Activated B cell treated with CpG ODN at 0.5 μM for 24 hours (primary cell): ENCODE results near the gene HGFAC. TPM values are rescaled to one million over a fixed set of nuclear protein-coding genes. Genes with fewer than 3 reads are reported as not detected.

Experiments used
- ATAC-seq: fragments of 200-7000 bp; cut with Tn5 transposase; one replicate; pipeline ENCODE4 v1.10.0; 2021; ENCODE audit warnings: low read depth, mild to moderate bottlenecking, moderate library complexity
- CTCF ChIA-PET: fragments of 350-600 bp; sonication (Branson Sonifier 250); formaldehyde crosslinking; loops from one replicate; lab custom pipeline; 2021; ENCODE audit warnings: antibody characterized with exemption; lab: Charles Lee
- POLR2A ChIA-PET: fragments of 350-600 bp; sonication (Branson Sonifier 250); formaldehyde crosslinking; loops from one replicate; lab custom pipeline; 2021; ENCODE audit warnings: antibody characterized with exemption; lab: Charles Lee
- DNase-seq: peaks from one replicate; pipeline ENCODE4 v3.0.0; 2022
- H3K27ac Mint-ChIP-seq: one replicate; pipeline ENCODE4 v1.8.0; 2020; ENCODE audit warnings: mixed read lengths
- H3K27me3 Mint-ChIP-seq: one replicate; pipeline ENCODE4 v1.8.0; 2021; ENCODE audit warnings: mixed read lengths
- H3K36me3 Mint-ChIP-seq: one replicate; pipeline ENCODE4 v1.8.0; 2021; ENCODE audit warnings: low read depth, mixed read lengths
- H3K4me1 Mint-ChIP-seq: one replicate; pipeline ENCODE4 v1.8.0; 2021; ENCODE audit warnings: mixed read lengths
- H3K4me3 Mint-ChIP-seq: one replicate; pipeline ENCODE4 v1.8.0; 2020; ENCODE audit warnings: mild to moderate bottlenecking, mixed read lengths
- H3K9me3 Mint-ChIP-seq: one replicate; pipeline ENCODE4 v1.8.0; 2020; ENCODE audit warnings: mixed read lengths
- intact Hi-C: fragments of 100-400 bp; cut with micrococcal nuclease; formaldehyde crosslinking; loops from one replicate; pipeline ENCODE4 v1.15.1; 2024
- total RNA-seq: library from RNA; stranded (reverse); gene quantifications from 2 replicates; pipeline ENCODE4 v1.2.3, GENCODE V29; 2022
- TF ChIP-seq, protein P1 (sequence below): fragments of 200-600 bp; IDR thresholded peaks from one replicate; pipeline ENCODE4 v1.8.0; 2022; ENCODE audit warnings: antibody characterized with exemption, mild to moderate bottlenecking

The HGFAC gene
- total RNA-seq, 1 donor from 2014 or later, result not detected

DNA sequence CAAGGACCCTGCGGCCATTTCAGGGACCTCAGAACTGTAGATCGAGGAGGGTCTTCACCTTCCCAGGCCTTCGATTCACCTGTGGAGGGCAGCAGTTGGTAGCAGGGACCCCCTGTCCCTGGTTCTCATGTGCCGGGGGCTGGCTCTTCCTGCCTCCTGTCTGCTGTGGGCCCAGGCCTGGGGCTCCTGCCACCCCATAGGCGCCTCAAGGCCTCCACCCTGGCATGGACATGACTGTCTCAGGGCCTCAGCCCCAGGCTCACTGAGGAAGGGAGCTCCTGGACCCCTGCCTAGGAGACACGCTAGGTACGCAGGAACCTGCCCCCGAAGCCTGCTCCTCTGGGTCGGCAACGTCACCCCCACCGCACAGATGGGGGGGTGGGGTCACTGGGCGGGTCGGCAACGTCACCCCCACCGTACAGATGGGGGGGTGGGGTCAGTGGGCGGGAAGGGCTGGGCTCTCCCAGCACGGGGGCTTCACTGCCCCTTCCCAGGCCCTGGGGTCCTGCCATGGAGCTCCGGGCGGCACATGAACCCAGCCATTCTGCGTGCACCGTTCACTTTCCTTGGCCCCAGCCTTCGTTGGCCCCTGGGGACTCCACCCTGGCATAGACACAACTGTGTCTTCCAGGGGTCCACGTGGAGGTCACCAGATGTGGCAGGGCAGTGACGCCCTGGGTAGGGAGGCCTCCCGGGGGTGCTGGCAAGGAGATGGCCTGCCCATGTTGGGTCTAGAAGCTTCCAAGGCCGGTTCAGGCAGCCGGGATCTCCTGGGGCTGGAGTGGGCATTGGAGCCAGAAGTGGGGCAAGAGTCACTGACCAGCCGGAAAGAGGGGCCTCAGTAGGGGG, 3.5 kb upstream of the HGFAC start:
- TF ChIP-seq, protein P1, sequence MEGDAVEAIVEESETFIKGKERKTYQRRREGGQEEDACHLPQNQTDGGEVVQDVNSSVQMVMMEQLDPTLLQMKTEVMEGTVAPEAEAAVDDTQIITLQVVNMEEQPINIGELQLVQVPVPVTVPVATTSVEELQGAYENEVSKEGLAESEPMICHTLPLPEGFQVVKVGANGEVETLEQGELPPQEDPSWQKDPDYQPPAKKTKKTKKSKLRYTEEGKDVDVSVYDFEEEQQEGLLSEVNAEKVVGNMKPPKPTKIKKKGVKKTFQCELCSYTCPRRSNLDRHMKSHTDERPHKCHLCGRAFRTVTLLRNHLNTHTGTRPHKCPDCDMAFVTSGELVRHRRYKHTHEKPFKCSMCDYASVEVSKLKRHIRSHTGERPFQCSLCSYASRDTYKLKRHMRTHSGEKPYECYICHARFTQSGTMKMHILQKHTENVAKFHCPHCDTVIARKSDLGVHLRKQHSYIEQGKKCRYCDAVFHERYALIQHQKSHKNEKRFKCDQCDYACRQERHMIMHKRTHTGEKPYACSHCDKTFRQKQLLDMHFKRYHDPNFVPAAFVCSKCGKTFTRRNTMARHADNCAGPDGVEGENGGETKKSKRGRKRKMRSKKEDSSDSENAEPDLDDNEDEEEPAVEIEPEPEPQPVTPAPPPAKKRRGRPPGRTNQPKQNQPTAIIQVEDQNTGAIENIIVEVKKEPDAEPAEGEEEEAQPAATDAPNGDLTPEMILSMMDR, result no peak
- DNase-seq (no peak), ATAC-seq (no peak)
- H3K4me3 Mint-ChIP-seq, result no peak overlapping the region
- ChIA-PET POLR2A (interaction anchor here (0.6 kb wide), 1 partner anchor 49 kb away, joined by 3 read pairs; no protein-coding TSS in a partner anchor), CTCF (no interaction called here)
- H3K27me3 Mint-ChIP-seq, result no peaks in the 10 kb centered on the region
- no peaks in the 10 kb centered on the region for H3K4me1 Mint-ChIP-seq
- H3K9me3 Mint-ChIP-seq, result no peaks in the 10 kb centered on the region
- no peak overlapping the region for H3K27ac Mint-ChIP-seq
- H3K36me3 Mint-ChIP-seq, result no peaks in the 10 kb centered on the region
- intact Hi-C loops, result no loop called here

DNA sequence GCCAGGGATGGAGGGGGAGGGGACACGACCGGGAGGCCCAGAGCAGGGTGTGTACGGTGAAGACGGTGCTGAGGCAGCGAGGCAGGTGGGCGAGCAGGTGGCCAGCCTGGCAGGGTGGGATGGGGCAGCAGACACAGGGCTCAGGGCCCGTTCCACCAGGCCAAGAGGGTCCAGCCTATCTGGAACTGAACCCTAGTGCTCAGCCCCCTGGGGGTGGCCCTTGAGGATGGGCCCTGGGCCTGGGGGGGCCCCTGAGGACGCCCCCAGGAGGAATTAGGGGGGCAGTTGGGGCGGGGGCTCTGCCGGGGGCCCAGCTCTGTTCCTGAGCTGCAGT, 3.0 kb upstream of the HGFAC start:
- no peaks in the 10 kb centered on the region for H3K9me3 Mint-ChIP-seq
- POLR2A ChIA-PET, result interaction anchor here (0.6 kb wide), 1 partner anchor 50 kb away, joined by 3 read pairs; no protein-coding TSS in a partner anchor
- intact Hi-C loops, result no loop called here
- CTCF ChIA-PET, result no interaction called here
- no peaks in the 10 kb centered on the region for H3K36me3 Mint-ChIP-seq
- no peak overlapping the region for H3K4me3 Mint-ChIP-seq
- no peaks in the 10 kb centered on the region for H3K27me3 Mint-ChIP-seq
- H3K4me1 Mint-ChIP-seq, result no peaks in the 10 kb centered on the region
- ATAC-seq (no peak), DNase-seq (no peak)
- H3K27ac Mint-ChIP-seq, result no peak overlapping the region
- TF ChIP-seq, protein P1, result no peak

DNA sequence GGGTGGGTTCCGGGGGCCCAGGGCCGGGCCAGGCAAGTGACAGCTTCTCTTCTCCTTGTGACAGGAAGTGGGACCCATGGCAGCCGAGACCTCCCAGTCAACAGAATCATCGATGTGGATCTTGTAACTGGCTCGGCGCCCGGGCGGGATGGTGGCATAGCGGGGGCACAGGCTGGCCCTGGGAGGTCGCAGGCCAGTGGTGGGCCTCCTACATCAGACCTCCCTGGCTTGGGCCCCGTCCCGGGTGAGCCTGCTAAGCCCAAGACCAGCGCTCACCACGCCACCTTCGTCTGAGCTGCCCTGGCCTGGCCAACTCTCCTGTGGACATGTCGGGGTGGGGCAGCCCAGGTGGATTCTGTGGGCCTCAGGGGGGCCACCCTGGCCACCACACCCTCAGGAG, 2.4 kb upstream of the HGFAC start:
- TF ChIP-seq, protein P1, result no peak
- POLR2A ChIA-PET, result no interaction called here
- CTCF ChIA-PET, result no interaction called here
- Mint-ChIP-seq H3K27me3 (no peaks in the 10 kb centered on the region), H3K4me3 (no peak overlapping the region), H3K4me1 (no peaks in the 10 kb centered on the region), H3K36me3 (no peaks in the 10 kb centered on the region), H3K27ac (no peak overlapping the region), H3K9me3 (no peaks in the 10 kb centered on the region)
- intact Hi-C loops, result no loop called here
- ATAC-seq, result no peak
- no peak for DNase-seq

DNA sequence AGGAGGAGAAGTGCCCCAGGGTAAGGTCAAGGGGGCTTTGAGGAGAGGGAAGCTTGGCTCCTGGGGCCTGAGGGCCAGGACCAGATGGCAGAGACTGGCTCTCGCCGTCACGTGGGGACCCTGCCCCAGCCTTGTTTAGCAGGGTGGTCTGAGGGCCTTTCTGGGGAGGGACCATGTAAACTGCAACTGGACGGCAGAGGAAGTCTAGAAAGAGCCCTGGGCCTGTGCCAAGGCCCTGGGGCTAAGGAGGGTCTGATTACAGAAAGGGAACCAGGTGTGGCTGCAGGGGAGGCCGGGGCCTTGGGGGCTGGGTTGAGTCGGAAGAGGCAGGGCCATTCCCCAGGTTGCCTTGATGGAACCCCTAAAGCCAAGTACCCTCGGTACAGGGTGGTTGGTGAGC, 1.8 kb upstream of the HGFAC start:
- CTCF ChIA-PET, result no interaction called here
- POLR2A ChIA-PET, result interaction anchor here (1.2 kb wide), 1 partner anchor 80 kb away, joined by 3 read pairs; no protein-coding TSS in a partner anchor
- H3K27ac Mint-ChIP-seq, result no peak overlapping the region
- no peaks in the 10 kb centered on the region for H3K36me3 Mint-ChIP-seq
- no peak overlapping the region for H3K4me3 Mint-ChIP-seq
- H3K9me3 Mint-ChIP-seq, result no peaks in the 10 kb centered on the region
- DNase-seq (no peak), ATAC-seq (no peak)
- no peaks in the 10 kb centered on the region for H3K4me1 Mint-ChIP-seq
- TF ChIP-seq, protein P1, result no peak
- H3K27me3 Mint-ChIP-seq, result no peaks in the 10 kb centered on the region
- intact Hi-C loops, result loop anchor here (10.0 kb wide), 1 partner anchor 215 kb away; no protein-coding TSS in a partner anchor

DNA sequence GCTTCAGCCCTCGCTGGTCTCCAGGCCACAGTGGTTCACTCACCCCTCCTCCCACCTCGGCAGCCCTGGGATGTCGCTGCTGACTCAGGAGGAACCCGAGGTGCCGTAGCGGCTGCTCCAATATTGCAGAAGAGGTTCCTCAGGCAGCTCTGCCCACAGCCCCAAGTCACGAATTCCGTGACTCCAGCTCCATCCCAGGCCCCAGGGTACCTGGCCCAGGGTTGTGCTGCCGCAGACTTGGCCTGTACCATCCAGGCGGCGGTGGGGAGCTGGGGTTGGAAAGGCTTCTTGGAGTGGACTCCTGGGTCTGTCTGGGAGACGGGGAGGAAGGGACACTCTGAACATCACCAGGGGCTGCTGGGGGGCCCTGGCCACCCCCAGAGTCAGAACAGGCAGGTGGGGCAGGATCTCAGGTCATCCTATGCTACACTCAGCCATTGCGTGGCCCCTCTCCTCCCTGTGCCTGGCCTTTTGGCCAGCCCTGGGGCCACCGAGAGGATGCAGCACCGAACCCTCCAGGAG, 728 bp upstream of the HGFAC start:
- no peak for ATAC-seq
- H3K9me3 Mint-ChIP-seq, result no peaks in the 10 kb centered on the region
- TF ChIP-seq, protein P1, result no peak
- intact Hi-C loops, result loop anchor here (10.0 kb wide), 1 partner anchor 216 kb away; no protein-coding TSS in a partner anchor
- H3K4me3 Mint-ChIP-seq, result no peak overlapping the region
- no peaks in the 10 kb centered on the region for H3K4me1 Mint-ChIP-seq
- H3K36me3 Mint-ChIP-seq, result no peaks in the 10 kb centered on the region
- no peak for DNase-seq
- H3K27me3 Mint-ChIP-seq, result no peaks in the 10 kb centered on the region
- POLR2A ChIA-PET, result interaction anchor here (0.5 to 1.2 kb wide), 2 partner anchors 81 to 630 kb away, joined by 3 to 5 read pairs; no protein-coding TSS in a partner anchor
- CTCF ChIA-PET, result interaction anchor here (0.8 to 2.5 kb wide), 4 partner anchors 22 to 97 kb away, joined by 3 to 22 read pairs (median 4); no protein-coding TSS in a partner anchor
- no peak overlapping the region for H3K27ac Mint-ChIP-seq
